Left hindlimb (tissue), 1 donor: ENCODE data around the gene SNX4.
"Not testable (repeated sequence)": the region's sequence is repeated elsewhere in the genome, so short reads cannot be mapped to it uniquely, and the experiment has no call there.

Source experiments
- DNase-seq: peaks from one replicate; pipeline ENCODE4 v3.0.0-alpha.2; 2018

The SNX4 gene

GRCh38 chr3:125519678-125520562 lies at the start of gene SNX4:
Gene SNX4, minus strand, starts transcription at chr3:125520202. Its CDS starts 30 bp downstream, at chr3:125520172.
- DNase-seq: peak; percentile 94

GRCh38 chr3:125556314-125556713 lies 36.3 kb upstream of the SNX4 start:
- DNase-seq: no peak

GRCh38 chr3:125552401-125552800 lies 32.4 kb upstream of the SNX4 start:
- DNase-seq: no peak

GRCh38 chr3:125528920-125529319 lies 8.9 kb upstream of the SNX4 start:
- no peak for DNase-seq

GRCh38 chr3:125525153-125525552 lies 5.2 kb upstream of the SNX4 start:
- no peak for DNase-seq

GRCh38 chr3:125520563-125520919 lies 539 bp upstream of the SNX4 start:
- DNase-seq: not testable (repeated sequence)

- DNase-seq: no peak
Measured at GRCh38 chr3:125515421-125515820, 4.6 kb downstream of the SNX4 start.

GRCh38 chr3:125513490-125514115 lies 6.4 kb downstream of the SNX4 start:
- DNase-seq: no peak

GRCh38 chr3:125512135-125512920 lies 7.7 kb downstream of the SNX4 start:
- no peak for DNase-seq

GRCh38 chr3:125511420-125512118 lies 8.4 kb downstream of the SNX4 start:
- no peak for DNase-seq

- DNase-seq: no peak
Measured at GRCh38 chr3:125507128-125507527, 12.9 kb downstream of the SNX4 start.

- DNase-seq: no peak
Measured at GRCh38 chr3:125498630-125499029, 21.4 kb downstream of the SNX4 start.

GRCh38 chr3:125496701-125497100 lies 23.3 kb downstream of the SNX4 start:
- DNase-seq: no peak

GRCh38 chr3:125482406-125482805 lies 37.6 kb downstream of the SNX4 start:
- no peak for DNase-seq

- no peak for DNase-seq
Measured at GRCh38 chr3:125481786-125482185, 38.2 kb downstream of the SNX4 start.

GRCh38 chr3:125481375-125481759 lies 38.6 kb downstream of the SNX4 start:
- DNase-seq: not testable (repeated sequence)

- no peak for DNase-seq
Measured at GRCh38 chr3:125480656-125481374, 39.2 kb downstream of the SNX4 start.

- no peak for DNase-seq
Measured at GRCh38 chr3:125479091-125479490, 40.9 kb downstream of the SNX4 start.

GRCh38 chr3:125478326-125478725 lies 41.7 kb downstream of the SNX4 start:
- no peak for DNase-seq

GRCh38 chr3:125477701-125478100 lies 42.3 kb downstream of the SNX4 start:
- no peak for DNase-seq

GRCh38 chr3:125470671-125471070 lies 49.3 kb downstream of the SNX4 start:
- DNase-seq: no peak

- no peak for DNase-seq
Measured at GRCh38 chr3:125462722-125463299, 57.2 kb downstream of the SNX4 start.
